H9 (cell line): ENCODE measurements around the gene RYR3. TPM values are rescaled to one million over a fixed set of nuclear protein-coding genes. Genes with fewer than 3 reads are reported as not detected.

Source experiments
- DNase-seq: peaks from one replicate; pipeline ENCODE4 v3.0.0-alpha.2; 2017
- H2AFZ ChIP-seq: one replicate; pipeline ENCODE4 v1.6.1; 2013; ENCODE audit warnings: mild to moderate bottlenecking, low read length, control low read depth, moderate library complexity
- H2AK5ac ChIP-seq: 2 replicates; pipeline ENCODE4 v1.6.1; 2013; ENCODE audit warnings: low read length, control low read depth, mixed read lengths; ENCODE audit not compliant: insufficient read length
- H2BK120ac ChIP-seq: one replicate; pipeline ENCODE4 v1.6.1; 2013; ENCODE audit warnings: low read depth, mild to moderate bottlenecking, low read length, control low read depth, inconsistent platforms; ENCODE audit not compliant: poor library complexity, severe bottlenecking
- H2BK12ac ChIP-seq: 2 replicates; pipeline ENCODE4 v1.6.1; 2013; ENCODE audit warnings: low read length, control low read depth, mixed read lengths, low read depth; ENCODE audit not compliant: insufficient read length
- H2BK15ac ChIP-seq: 2 replicates; pipeline ENCODE4 v1.6.1; 2013; ENCODE audit warnings: low read depth, low read length, control low read depth
- H2BK20ac ChIP-seq: one replicate; pipeline ENCODE4 v1.6.1; 2013; ENCODE audit warnings: low read depth, mild to moderate bottlenecking, low read length, control low read depth, inconsistent platforms; ENCODE audit not compliant: poor library complexity, severe bottlenecking
- H2BK5ac ChIP-seq: 2 replicates; pipeline ENCODE4 v1.6.1; 2013; ENCODE audit warnings: low read length, control low read depth, mixed read lengths; ENCODE audit not compliant: insufficient read length
- H3K14ac ChIP-seq: 2 replicates; pipeline ENCODE4 v1.6.1; 2013; ENCODE audit warnings: low read length, control low read depth; ENCODE audit not compliant: insufficient read depth
- H3K18ac ChIP-seq: 2 replicates; pipeline ENCODE4 v1.6.1; 2013; ENCODE audit warnings: low read depth, mild to moderate bottlenecking, mixed read lengths, low read length, control low read depth; ENCODE audit not compliant: insufficient read length
- H3K23ac ChIP-seq: 2 replicates; pipeline ENCODE4 v1.6.1; 2013; ENCODE audit warnings: low read length, control low read depth, mixed read lengths, low read depth; ENCODE audit not compliant: insufficient read length
- H3K23me2 ChIP-seq: 2 replicates; pipeline ENCODE4 v1.6.1; 2013; ENCODE audit warnings: low read depth, mild to moderate bottlenecking, mixed read lengths, low read length, control low read depth; ENCODE audit not compliant: insufficient read length, poor library complexity, severe bottlenecking
- H3K27ac ChIP-seq: 2 replicates; pipeline ENCODE4 v1.5.1; 2013; ENCODE audit warnings: low read length, control low read depth, mixed read lengths, low read depth; ENCODE audit not compliant: insufficient read length
- H3K27me3 ChIP-seq: 2 replicates; pipeline ENCODE4 v1.6.1; 2013; ENCODE audit warnings: low read length, control low read depth, inconsistent platforms; ENCODE audit not compliant: insufficient read depth
- H3K4ac ChIP-seq: 2 replicates; pipeline ENCODE4 v1.6.1; 2013; ENCODE audit warnings: low read depth, mild to moderate bottlenecking, control low read depth, inconsistent platforms, low read length, moderate library complexity
- H3K4me1 ChIP-seq: 2 replicates; pipeline ENCODE4 v1.6.1; 2013; ENCODE audit warnings: low read length, control low read depth, inconsistent platforms; ENCODE audit not compliant: insufficient read depth
- H3K4me2 ChIP-seq: 2 replicates; pipeline ENCODE4 v1.6.1; 2013; ENCODE audit warnings: low read length, control low read depth, mixed read lengths; ENCODE audit not compliant: insufficient read length, insufficient read depth
- H3K56ac ChIP-seq: 2 replicates; pipeline ENCODE4 v1.6.1; 2013; ENCODE audit warnings: low read depth, mild to moderate bottlenecking, mixed read lengths, low read length, control low read depth; ENCODE audit not compliant: insufficient read length
- H3K79me1 ChIP-seq: 2 replicates; pipeline ENCODE4 v1.6.1; 2013; ENCODE audit warnings: low read depth, mild to moderate bottlenecking, moderate library complexity, low read length, control low read depth, inconsistent platforms; ENCODE audit not compliant: insufficient read depth, poor library complexity, severe bottlenecking
- H3K79me2 ChIP-seq: 2 replicates; pipeline ENCODE4 v1.6.1; 2013; ENCODE audit warnings: low read length, control low read depth, inconsistent platforms; ENCODE audit not compliant: insufficient read depth
- H3K9ac ChIP-seq: 2 replicates; pipeline ENCODE4 v1.6.1; 2013; ENCODE audit warnings: low read length, control low read depth, mixed read lengths; ENCODE audit not compliant: insufficient read length; ENCODE audit errors: extremely low read depth
- H3K9me3 ChIP-seq: one replicate; pipeline ENCODE4 v1.6.1; 2013; ENCODE audit warnings: low read depth, low read length, inconsistent platforms; ENCODE audit not compliant: control insufficient read depth
- H3T11ph ChIP-seq: one replicate; pipeline ENCODE4 v1.6.1; 2013; ENCODE audit warnings: mild to moderate bottlenecking, low read length, control low read depth, inconsistent platforms
- H4K20me1 ChIP-seq: one replicate; pipeline ENCODE4 v1.6.1; 2013; ENCODE audit not compliant: control insufficient read depth, insufficient read length, insufficient read depth
- H4K5ac ChIP-seq: 2 replicates; pipeline ENCODE4 v1.6.1; 2013; ENCODE audit warnings: low read depth, mild to moderate bottlenecking, mixed read lengths, low read length, control low read depth; ENCODE audit not compliant: insufficient read length
- H4K8ac ChIP-seq: replicated peaks from 2 replicates; pipeline ENCODE4 v1.6.1; 2013; ENCODE audit warnings: low read length, control low read depth, mixed read lengths, low read depth; ENCODE audit not compliant: insufficient read length
- H4K91ac ChIP-seq: 2 replicates; pipeline ENCODE4 v1.6.1; 2013; ENCODE audit warnings: low read depth, mild to moderate bottlenecking, moderate library complexity, mixed read lengths, low read length, control low read depth; ENCODE audit not compliant: insufficient read length
- H3K27ac Mint-ChIP-seq, 3 experiments: 2 replicates in 2 of 3; 3 replicates in 1 of 3; pipeline ENCODE4 v1.8.0; 2020 to 2021; ENCODE audit warnings: mixed read lengths in 3 of 3, mild to moderate bottlenecking in 1 of 3, moderate library complexity in 1 of 3
- H3K27me3 Mint-ChIP-seq: 2 replicates; pipeline ENCODE4 v1.8.0; 2021; ENCODE audit warnings: low read depth, mild to moderate bottlenecking, moderate library complexity, mixed read lengths
- H3K36me3 Mint-ChIP-seq, 3 experiments: 2 replicates in 2 of 3; 3 replicates in 1 of 3; pipeline ENCODE4 v1.8.0; 2020 to 2021; ENCODE audit warnings: low read depth in 3 of 3, mixed read lengths in 3 of 3; ENCODE audit not compliant: insufficient read depth in 1 of 3
- H3K4me1 Mint-ChIP-seq, 2 experiments: 2 replicates each; pipeline ENCODE4 v1.8.0; 2020; ENCODE audit warnings: mixed read lengths in 2 of 2
- H3K4me3 Mint-ChIP-seq, 2 experiments: 2 replicates in 1 of 2; 3 replicates in 1 of 2; pipeline ENCODE4 v1.8.0; 2020 to 2021; ENCODE audit warnings: mild to moderate bottlenecking in 2 of 2, mixed read lengths in 2 of 2, moderate library complexity in 1 of 2
- H3K9me3 Mint-ChIP-seq, 2 experiments: 2 replicates in 1 of 2; 3 replicates in 1 of 2; pipeline ENCODE4 v1.8.0; 2020; ENCODE audit warnings: mild to moderate bottlenecking in 2 of 2, mixed read lengths in 2 of 2, moderate library complexity in 1 of 2
- CTCF ChIP-seq: fragments of 200-600 bp; sonication (generic); conservative IDR thresholded peaks from 3 replicates; pipeline ENCODE4 v1.8.0; 2021; ENCODE audit warnings: antibody characterized with exemption, mild to moderate bottlenecking
- WGBS: extraction: QIAGEN DNeasy Blood & Tissue Kit; methylation state at CpG from one replicate; pipeline ENCODE4 v1.1.7; 2013; ENCODE audit warnings: missing lambda C conversion rate, low lambda C conversion rate, mixed read lengths; ENCODE audit not compliant: insufficient read length; ENCODE audit errors: extremely low coverage; 5-methylcytosine and 5-hydroxymethylcytosine counted together
- total RNA-seq: library from RNA; stranded (reverse); gene quantifications from 2 replicates; pipeline ENCODE4 v1.2.1, GENCODE V29; 2021

Gene RYR3
- total RNA-seq, 1 experiment from 2014 or later: 0.85 TPM

- H2BK15ac ChIP-seq: no peak overlapping the region
- no peak overlapping the region for H2BK5ac ChIP-seq
- no peak overlapping the region for H4K8ac ChIP-seq
- no peak overlapping the region for H3K18ac ChIP-seq
- no peaks in the 10 kb centered on the region for H3K23me2 ChIP-seq
- no peak overlapping the region for H2AK5ac ChIP-seq
- Mint-ChIP-seq H3K9me3 (no peaks in the 10 kb centered on the region; a peak in 1 of 5 replicates), H3K27ac (no peak overlapping the region), H3K36me3 (no peaks in the 10 kb centered on the region), H3K4me1 (peaks cover 0 to 1% of the 10 kb centered on the region in 2 experiments; a peak in 1 of 4 replicates), H3K27me3 (no peaks in the 10 kb centered on the region), H3K4me3 (no peak overlapping the region)
- H3K79me2 ChIP-seq: no peaks in the 10 kb centered on the region
- H3K23ac ChIP-seq: no peak overlapping the region
- WGBS: no CpG with 5 or more reads among the region's 4 CpGs
- no peak overlapping the region for H3K14ac ChIP-seq
- H3K56ac ChIP-seq: no peak overlapping the region
- no peak overlapping the region for H3T11ph ChIP-seq
- no peak overlapping the region for H3K4ac ChIP-seq
- no peaks in the 10 kb centered on the region for H3K4me1 ChIP-seq
- no peak overlapping the region for H3K27ac ChIP-seq
- H2BK120ac ChIP-seq: no peak overlapping the region
- H3K9me3 ChIP-seq: no peaks in the 10 kb centered on the region
- H3K4me2 ChIP-seq: no peak overlapping the region
- no peaks in the 10 kb centered on the region for H4K20me1 ChIP-seq
- no peak for TF ChIP-seq CTCF
- H2BK20ac ChIP-seq: no peak overlapping the region
- no peak overlapping the region for H3K9ac ChIP-seq
- no peak overlapping the region for H2AFZ ChIP-seq
- no peak overlapping the region for H4K5ac ChIP-seq
- H4K91ac ChIP-seq: no peak overlapping the region
- no peak for DNase-seq
- no peaks in the 10 kb centered on the region for H3K27me3 ChIP-seq
- no peaks in the 10 kb centered on the region for H3K79me1 ChIP-seq
- H2BK12ac ChIP-seq: no peak overlapping the region
Observed at GRCh38 chr15:33730815-33731214, 420.0 kb downstream of the RYR3 start.
